Measurements from ENCODE around the gene USP5.

- TF ChIP-seq POLR2A (IDR thresholded peaks at IDR 0.05): no peak
- TF ChIP-seq CTCF (IDR thresholded peaks at IDR 0.05): no peak
Measured at GRCh38 chr12:6849427-6849826, 2.5 kb upstream of the USP5 start.

All from testis (tissue), 2 donors.